Mesodermal cell (in vitro differentiated cells): ENCODE data around the gene DGKI.

Experiments
- H3K27ac ChIP-seq: 2 replicates; pipeline ENCODE4 v1.7.0; 2013; ENCODE audit warnings: mild to moderate bottlenecking, low read depth, low read length, moderate library complexity; ENCODE audit not compliant: severe bottlenecking
- H3K36me3 ChIP-seq: 2 replicates; pipeline ENCODE4 v1.7.1; 2013; ENCODE audit warnings: mild to moderate bottlenecking, low read length, moderate library complexity; ENCODE audit not compliant: control insufficient read depth, insufficient read depth
- H3K4me1 ChIP-seq: one replicate; pipeline ENCODE4 v1.7.1; 2013; ENCODE audit warnings: mild to moderate bottlenecking, low read length; ENCODE audit not compliant: insufficient read depth, control insufficient read depth, poor library complexity, severe bottlenecking
- H3K4me3 ChIP-seq: 2 replicates; pipeline ENCODE4 v1.7.0; 2013; ENCODE audit warnings: low read length, control low read depth, mild to moderate bottlenecking; ENCODE audit not compliant: insufficient read depth, poor library complexity, severe bottlenecking; ENCODE audit errors: extremely low read depth
- H3K9me3 ChIP-seq: 2 replicates; pipeline ENCODE4 v1.7.1; 2013; ENCODE audit warnings: mild to moderate bottlenecking, low read length, moderate library complexity; ENCODE audit not compliant: control insufficient read depth
- WGBS, 2 experiments: methylation state at CpG; one replicate each; pipeline ENCODE4 v1.1.5; 2013; ENCODE audit warnings: missing lambda C conversion rate in 2 of 2; ENCODE audit not compliant: insufficient coverage in 2 of 2; 5-methylcytosine and 5-hydroxymethylcytosine counted together

The DGKI gene

GRCh38 chr7:137418841-137419240 is 427.9 kb downstream of the DGKI start:
- Histone ChIP-seq H3K4me3 (no peak overlapping the region), H3K27ac (no peak overlapping the region), H3K36me3 (no peaks in the 10 kb centered on the region), H3K9me3 (no peaks in the 10 kb centered on the region), H3K4me1 (no peaks in the 10 kb centered on the region)
- WGBS, 2 experiments: 90% methylated on average over 1 of the region's 2 CpGs; no CpG with 5 or more reads in 1 of the 2 experiments

GRCh38 chr7:137417464-137417863 is 429.3 kb downstream of the DGKI start:
- no peak overlapping the region for H3K4me3 ChIP-seq
- H3K36me3 ChIP-seq: no peaks in the 10 kb centered on the region
- 80 to 100% methylated on average over 1 of the region's 2 CpGs for WGBS, 2 experiments
- H3K27ac ChIP-seq: no peak overlapping the region
- H3K9me3 ChIP-seq: no peaks in the 10 kb centered on the region
- no peaks in the 10 kb centered on the region for H3K4me1 ChIP-seq

GRCh38 chr7:137413901-137414300 is 432.9 kb downstream of the DGKI start:
- Histone ChIP-seq H3K4me1 (no peaks in the 10 kb centered on the region), H3K4me3 (no peak overlapping the region), H3K27ac (no peak overlapping the region), H3K9me3 (no peaks in the 10 kb centered on the region), H3K36me3 (no peaks in the 10 kb centered on the region)
- 33 to 57% methylated on average over 1 of the region's 1 CpG for WGBS, 2 experiments

GRCh38 chr7:137411446-137411845 is 435.3 kb downstream of the DGKI start:
- H3K4me3 ChIP-seq: no peak overlapping the region
- 100% methylated on average over 1 of the region's 3 CpGs for WGBS, 2 experiments
- no peaks in the 10 kb centered on the region for H3K9me3 ChIP-seq
- no peaks in the 10 kb centered on the region for H3K4me1 ChIP-seq
- H3K36me3 ChIP-seq: no peaks in the 10 kb centered on the region
- H3K27ac ChIP-seq: no peak overlapping the region

- Histone ChIP-seq H3K27ac (no peak overlapping the region), H3K36me3 (no peaks in the 10 kb centered on the region), H3K4me1 (peaks cover 4% of the 10 kb centered on the region), H3K4me3 (no peak overlapping the region), H3K9me3 (no peaks in the 10 kb centered on the region)
- WGBS, 2 experiments: 80 to 88% methylated on average over 1 of the region's 1 CpG
These were observed 438.6 kb downstream of the DGKI start for GRCh38 chr7:137408126-137408525.

- H3K27ac ChIP-seq: no peak overlapping the region
- no peak overlapping the region for H3K4me3 ChIP-seq
- H3K36me3 ChIP-seq: no peaks in the 10 kb centered on the region
- no peaks in the 10 kb centered on the region for H3K9me3 ChIP-seq
- peaks cover 10% of the 10 kb centered on the region for H3K4me1 ChIP-seq
- WGBS, 2 experiments: no CpG with 5 or more reads among the region's 3 CpGs
These were observed 439.7 kb downstream of the DGKI start for GRCh38 chr7:137407078-137407477.

GRCh38 chr7:137404660-137405317 is 442.0 kb downstream of the DGKI start:
- 88 to 90% methylated on average over 2 to 3 of the region's 5 CpGs for WGBS, 2 experiments
- no peak overlapping the region for H3K4me3 ChIP-seq
- no peaks in the 10 kb centered on the region for H3K36me3 ChIP-seq
- H3K27ac ChIP-seq: no peak overlapping the region
- peaks cover 21% of the 10 kb centered on the region for H3K4me1 ChIP-seq
- no peaks in the 10 kb centered on the region for H3K9me3 ChIP-seq

- Histone ChIP-seq H3K4me3 (no peak overlapping the region), H3K27ac (peak overlapping the region; percentile 12), H3K36me3 (no peaks in the 10 kb centered on the region), H3K4me1 (peaks cover 31% of the 10 kb centered on the region), H3K9me3 (no peaks in the 10 kb centered on the region)
- WGBS, 2 experiments: 17% methylated on average over 2 of the region's 2 CpGs; no CpG with 5 or more reads in 1 of the 2 experiments
These were observed 443.4 kb downstream of the DGKI start for GRCh38 chr7:137403353-137403695.

- Histone ChIP-seq H3K36me3 (no peaks in the 10 kb centered on the region), H3K27ac (peak overlapping the region; percentile 67), H3K9me3 (no peaks in the 10 kb centered on the region), H3K4me3 (no peak overlapping the region), H3K4me1 (peaks cover 31% of the 10 kb centered on the region)
- 22 to 33% methylated on average over 5 of the region's 10 CpGs for WGBS, 2 experiments
These were observed 444.0 kb downstream of the DGKI start for GRCh38 chr7:137402536-137403352.

GRCh38 chr7:137399827-137400823 is 446.6 kb downstream of the DGKI start:
- Histone ChIP-seq H3K4me1 (peaks cover 31% of the 10 kb centered on the region), H3K27ac (peak overlapping the region; percentile 57), H3K9me3 (no peaks in the 10 kb centered on the region), H3K4me3 (no peak overlapping the region), H3K36me3 (no peaks in the 10 kb centered on the region)
- WGBS, 2 experiments: 54 to 68% methylated on average over 4 to 6 of the region's 7 CpGs
